H9 (cell line): ENCODE results near the gene NDUFAB1. TPM values are rescaled to one million over a fixed set of nuclear protein-coding genes. Genes with fewer than 3 reads are reported as not detected.

Experiments used
- DNase-seq: peaks from one replicate; pipeline ENCODE4 v3.0.0-alpha.2; 2017
- H2AFZ ChIP-seq: one replicate; pipeline ENCODE4 v1.6.1; 2013; ENCODE audit warnings: mild to moderate bottlenecking, low read length, control low read depth, moderate library complexity
- H2AK5ac ChIP-seq: 2 replicates; pipeline ENCODE4 v1.6.1; 2013; ENCODE audit warnings: low read length, control low read depth, mixed read lengths; ENCODE audit not compliant: insufficient read length
- H2BK120ac ChIP-seq: one replicate; pipeline ENCODE4 v1.6.1; 2013; ENCODE audit warnings: low read depth, mild to moderate bottlenecking, low read length, control low read depth, inconsistent platforms; ENCODE audit not compliant: poor library complexity, severe bottlenecking
- H2BK12ac ChIP-seq: 2 replicates; pipeline ENCODE4 v1.6.1; 2013; ENCODE audit warnings: low read length, control low read depth, mixed read lengths, low read depth; ENCODE audit not compliant: insufficient read length
- H2BK15ac ChIP-seq: 2 replicates; pipeline ENCODE4 v1.6.1; 2013; ENCODE audit warnings: low read depth, low read length, control low read depth
- H2BK20ac ChIP-seq: one replicate; pipeline ENCODE4 v1.6.1; 2013; ENCODE audit warnings: low read depth, mild to moderate bottlenecking, low read length, control low read depth, inconsistent platforms; ENCODE audit not compliant: poor library complexity, severe bottlenecking
- H2BK5ac ChIP-seq: 2 replicates; pipeline ENCODE4 v1.6.1; 2013; ENCODE audit warnings: low read length, control low read depth, mixed read lengths; ENCODE audit not compliant: insufficient read length
- H3K14ac ChIP-seq: 2 replicates; pipeline ENCODE4 v1.6.1; 2013; ENCODE audit warnings: low read length, control low read depth; ENCODE audit not compliant: insufficient read depth
- H3K18ac ChIP-seq: 2 replicates; pipeline ENCODE4 v1.6.1; 2013; ENCODE audit warnings: low read depth, mild to moderate bottlenecking, mixed read lengths, low read length, control low read depth; ENCODE audit not compliant: insufficient read length
- H3K23ac ChIP-seq: 2 replicates; pipeline ENCODE4 v1.6.1; 2013; ENCODE audit warnings: low read length, control low read depth, mixed read lengths, low read depth; ENCODE audit not compliant: insufficient read length
- H3K23me2 ChIP-seq: 2 replicates; pipeline ENCODE4 v1.6.1; 2013; ENCODE audit warnings: low read depth, mild to moderate bottlenecking, mixed read lengths, low read length, control low read depth; ENCODE audit not compliant: insufficient read length, poor library complexity, severe bottlenecking
- H3K27ac ChIP-seq: 2 replicates; pipeline ENCODE4 v1.5.1; 2013; ENCODE audit warnings: low read length, control low read depth, mixed read lengths, low read depth; ENCODE audit not compliant: insufficient read length
- H3K27me3 ChIP-seq: 2 replicates; pipeline ENCODE4 v1.6.1; 2013; ENCODE audit warnings: low read length, control low read depth, inconsistent platforms; ENCODE audit not compliant: insufficient read depth
- H3K4ac ChIP-seq: 2 replicates; pipeline ENCODE4 v1.6.1; 2013; ENCODE audit warnings: low read depth, mild to moderate bottlenecking, control low read depth, inconsistent platforms, low read length, moderate library complexity
- H3K4me1 ChIP-seq: 2 replicates; pipeline ENCODE4 v1.6.1; 2013; ENCODE audit warnings: low read length, control low read depth, inconsistent platforms; ENCODE audit not compliant: insufficient read depth
- H3K4me2 ChIP-seq: 2 replicates; pipeline ENCODE4 v1.6.1; 2013; ENCODE audit warnings: low read length, control low read depth, mixed read lengths; ENCODE audit not compliant: insufficient read length, insufficient read depth
- H3K56ac ChIP-seq: 2 replicates; pipeline ENCODE4 v1.6.1; 2013; ENCODE audit warnings: low read depth, mild to moderate bottlenecking, mixed read lengths, low read length, control low read depth; ENCODE audit not compliant: insufficient read length
- H3K79me1 ChIP-seq: 2 replicates; pipeline ENCODE4 v1.6.1; 2013; ENCODE audit warnings: low read depth, mild to moderate bottlenecking, moderate library complexity, low read length, control low read depth, inconsistent platforms; ENCODE audit not compliant: insufficient read depth, poor library complexity, severe bottlenecking
- H3K79me2 ChIP-seq: 2 replicates; pipeline ENCODE4 v1.6.1; 2013; ENCODE audit warnings: low read length, control low read depth, inconsistent platforms; ENCODE audit not compliant: insufficient read depth
- H3K9ac ChIP-seq: 2 replicates; pipeline ENCODE4 v1.6.1; 2013; ENCODE audit warnings: low read length, control low read depth, mixed read lengths; ENCODE audit not compliant: insufficient read length; ENCODE audit errors: extremely low read depth
- H3K9me3 ChIP-seq: one replicate; pipeline ENCODE4 v1.6.1; 2013; ENCODE audit warnings: low read depth, low read length, inconsistent platforms; ENCODE audit not compliant: control insufficient read depth
- H3T11ph ChIP-seq: one replicate; pipeline ENCODE4 v1.6.1; 2013; ENCODE audit warnings: mild to moderate bottlenecking, low read length, control low read depth, inconsistent platforms
- H4K20me1 ChIP-seq: one replicate; pipeline ENCODE4 v1.6.1; 2013; ENCODE audit not compliant: control insufficient read depth, insufficient read length, insufficient read depth
- H4K5ac ChIP-seq: 2 replicates; pipeline ENCODE4 v1.6.1; 2013; ENCODE audit warnings: low read depth, mild to moderate bottlenecking, mixed read lengths, low read length, control low read depth; ENCODE audit not compliant: insufficient read length
- H4K8ac ChIP-seq: replicated peaks from 2 replicates; pipeline ENCODE4 v1.6.1; 2013; ENCODE audit warnings: low read length, control low read depth, mixed read lengths, low read depth; ENCODE audit not compliant: insufficient read length
- H4K91ac ChIP-seq: 2 replicates; pipeline ENCODE4 v1.6.1; 2013; ENCODE audit warnings: low read depth, mild to moderate bottlenecking, moderate library complexity, mixed read lengths, low read length, control low read depth; ENCODE audit not compliant: insufficient read length
- H3K27ac Mint-ChIP-seq, 3 experiments: 2 replicates in 2 of 3; 3 replicates in 1 of 3; pipeline ENCODE4 v1.8.0; 2020 to 2021; ENCODE audit warnings: mixed read lengths in 3 of 3, mild to moderate bottlenecking in 1 of 3, moderate library complexity in 1 of 3
- H3K27me3 Mint-ChIP-seq: 2 replicates; pipeline ENCODE4 v1.8.0; 2021; ENCODE audit warnings: low read depth, mild to moderate bottlenecking, moderate library complexity, mixed read lengths
- H3K36me3 Mint-ChIP-seq, 3 experiments: 2 replicates in 2 of 3; 3 replicates in 1 of 3; pipeline ENCODE4 v1.8.0; 2020 to 2021; ENCODE audit warnings: low read depth in 3 of 3, mixed read lengths in 3 of 3; ENCODE audit not compliant: insufficient read depth in 1 of 3
- H3K4me1 Mint-ChIP-seq, 2 experiments: 2 replicates each; pipeline ENCODE4 v1.8.0; 2020; ENCODE audit warnings: mixed read lengths in 2 of 2
- H3K4me3 Mint-ChIP-seq, 2 experiments: 2 replicates in 1 of 2; 3 replicates in 1 of 2; pipeline ENCODE4 v1.8.0; 2020 to 2021; ENCODE audit warnings: mild to moderate bottlenecking in 2 of 2, mixed read lengths in 2 of 2, moderate library complexity in 1 of 2
- H3K9me3 Mint-ChIP-seq, 2 experiments: 2 replicates in 1 of 2; 3 replicates in 1 of 2; pipeline ENCODE4 v1.8.0; 2020; ENCODE audit warnings: mild to moderate bottlenecking in 2 of 2, mixed read lengths in 2 of 2, moderate library complexity in 1 of 2
- WGBS: extraction: QIAGEN DNeasy Blood & Tissue Kit; methylation state at CpG from one replicate; pipeline ENCODE4 v1.1.7; 2013; ENCODE audit warnings: missing lambda C conversion rate, low lambda C conversion rate, mixed read lengths; ENCODE audit not compliant: insufficient read length; ENCODE audit errors: extremely low coverage; 5-methylcytosine and 5-hydroxymethylcytosine counted together
- total RNA-seq: library from RNA; stranded (reverse); gene quantifications from 2 replicates; pipeline ENCODE4 v1.2.1, GENCODE V29; 2021
- TF ChIP-seq, protein P1 (sequence below): fragments of 200-600 bp; sonication (generic); conservative IDR thresholded peaks from 3 replicates; pipeline ENCODE4 v1.8.0; 2021; ENCODE audit warnings: antibody characterized with exemption, mild to moderate bottlenecking

Gene NDUFAB1
- total RNA-seq, 1 experiment from 2014 or later = 192 TPM

DNA sequence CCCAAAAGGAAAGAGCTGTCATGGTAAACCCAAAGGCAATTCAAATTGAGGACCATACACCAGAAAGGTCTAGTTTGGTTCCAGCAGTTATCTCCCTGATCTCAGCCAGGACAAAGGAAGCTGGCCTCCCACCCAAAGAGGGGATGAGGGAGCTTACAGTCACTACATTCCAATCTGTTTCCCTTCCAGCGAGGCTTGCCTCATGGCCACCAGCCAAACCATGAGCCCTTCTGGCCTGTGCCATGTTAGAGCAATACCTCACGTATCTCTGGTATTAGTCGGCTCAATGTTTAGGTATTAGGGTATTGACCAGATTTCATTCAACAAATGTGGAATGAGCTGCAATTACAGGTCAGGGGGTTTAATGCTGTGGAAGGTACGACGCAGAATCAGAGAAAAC is 8.4 kb downstream of the NDUFAB1 start:
- TF ChIP-seq, protein P1, sequence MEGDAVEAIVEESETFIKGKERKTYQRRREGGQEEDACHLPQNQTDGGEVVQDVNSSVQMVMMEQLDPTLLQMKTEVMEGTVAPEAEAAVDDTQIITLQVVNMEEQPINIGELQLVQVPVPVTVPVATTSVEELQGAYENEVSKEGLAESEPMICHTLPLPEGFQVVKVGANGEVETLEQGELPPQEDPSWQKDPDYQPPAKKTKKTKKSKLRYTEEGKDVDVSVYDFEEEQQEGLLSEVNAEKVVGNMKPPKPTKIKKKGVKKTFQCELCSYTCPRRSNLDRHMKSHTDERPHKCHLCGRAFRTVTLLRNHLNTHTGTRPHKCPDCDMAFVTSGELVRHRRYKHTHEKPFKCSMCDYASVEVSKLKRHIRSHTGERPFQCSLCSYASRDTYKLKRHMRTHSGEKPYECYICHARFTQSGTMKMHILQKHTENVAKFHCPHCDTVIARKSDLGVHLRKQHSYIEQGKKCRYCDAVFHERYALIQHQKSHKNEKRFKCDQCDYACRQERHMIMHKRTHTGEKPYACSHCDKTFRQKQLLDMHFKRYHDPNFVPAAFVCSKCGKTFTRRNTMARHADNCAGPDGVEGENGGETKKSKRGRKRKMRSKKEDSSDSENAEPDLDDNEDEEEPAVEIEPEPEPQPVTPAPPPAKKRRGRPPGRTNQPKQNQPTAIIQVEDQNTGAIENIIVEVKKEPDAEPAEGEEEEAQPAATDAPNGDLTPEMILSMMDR = no peak
- Histone ChIP-seq H3K79me2 (peaks cover 11% of the 10 kb centered on the region; the same call in 1 of the 2 replicates), H3K79me1 (no peaks in the 10 kb centered on the region), H4K5ac (no peak overlapping the region), H3T11ph (no peak overlapping the region), H3K56ac (no peak overlapping the region), H3K4ac (no peak overlapping the region), H2BK120ac (no peak overlapping the region), H2AFZ (no peak overlapping the region), H3K9me3 (no peaks in the 10 kb centered on the region), H3K23ac (no peak overlapping the region), H2BK15ac (no peak overlapping the region), H4K8ac (no peak overlapping the region), H3K4me1 (no peaks in the 10 kb centered on the region), H2AK5ac (no peak overlapping the region), H3K4me2 (no peak overlapping the region), H4K91ac (no peak overlapping the region), H2BK12ac (no peak overlapping the region), H3K27me3 (no peaks in the 10 kb centered on the region), H2BK5ac (no peak overlapping the region), H3K14ac (no peak overlapping the region), H3K18ac (no peak overlapping the region), H2BK20ac (no peak overlapping the region), H3K9ac (no peak overlapping the region), H4K20me1 (no peaks in the 10 kb centered on the region), H3K23me2 (peaks cover 3% of the 10 kb centered on the region), H3K27ac (no peak overlapping the region)
- DNase-seq = no peak
- Mint-ChIP-seq H3K27ac (no peak overlapping the region; a peak in 1 of 7 replicates), H3K36me3 (peaks cover 35 to 90% (median 82%) of the 10 kb centered on the region in 3 experiments), H3K27me3 (no peaks in the 10 kb centered on the region), H3K9me3 (peaks cover 0 to 1% of the 10 kb centered on the region in 2 experiments; a peak in 1 of 5 replicates), H3K4me1 (no peaks in the 10 kb centered on the region), H3K4me3 (no peak overlapping the region)
- WGBS = no CpG with 5 or more reads among the region's 5 CpGs
